Measurements from ENCODE around the gene LILRA2. TPM values are rescaled to one million over a fixed set of nuclear protein-coding genes. Genes with fewer than 3 reads are reported as not detected.

Gene LILRA2
- total and polyA plus RNA-seq, 2 of the 8 experiments (the other 6 are each of a cell fraction or from before 2014, with no cell fraction given): not detected

- peaks cover 68 to 95% of the 10 kb centered on the region in 2 experiments for H3K9me3 ChIP-seq (ENCODE audit: insufficient read depth in 2 of 2, low read depth in 1 of 2, low read length in 1 of 2)
- H3K9ac ChIP-seq (replicated peaks in 1 of 4; ENCODE audit: extremely low read depth in 1 of 4, low read depth in 3 of 4, low read length in 3 of 4): no peak overlapping the region
- H3K36me3 ChIP-seq (ENCODE audit: control insufficient read depth in 2 of 4, insufficient read depth in 4 of 4, low read length in 3 of 4): no peaks in the 10 kb centered on the region
- H3K4ac ChIP-seq (replicated peaks; ENCODE audit: insufficient read length, low read depth, low read length): no peak overlapping the region
- no peaks in the 10 kb centered on the region for H3K4me1 ChIP-seq (replicated peaks in 1 of 4; ENCODE audit: control insufficient read depth in 3 of 4, insufficient read depth in 4 of 4, low read length in 3 of 4)
- no peak overlapping the region for H4K91ac ChIP-seq (replicated peaks; ENCODE audit: insufficient read length, low read length)
- no peaks in the 10 kb centered on the region for H3K79me1 ChIP-seq (ENCODE audit: low read depth, low read length)
- FAIRE-seq: no peak
- H2BK12ac ChIP-seq (ENCODE audit: low read depth, low read length): no peak overlapping the region
- no peak overlapping the region for H2AK5ac ChIP-seq (ENCODE audit: low read depth, low read length)
- H4K8ac ChIP-seq (ENCODE audit: extremely low read depth, insufficient read depth, low read length): no peak overlapping the region
- no peak overlapping the region for H3K14ac ChIP-seq (ENCODE audit: insufficient read length)
- H3K79me2 ChIP-seq (ENCODE audit: control insufficient read depth in 1 of 2, insufficient read depth in 2 of 2, low read length in 2 of 2): no peaks in the 10 kb centered on the region
- H3K4me2 ChIP-seq (ENCODE audit: insufficient read depth in 1 of 2, low read depth in 2 of 2, low read length in 2 of 2): no peak overlapping the region
- H3K23ac ChIP-seq (ENCODE audit: insufficient read length): no peak overlapping the region
- 87% methylated on average over 5 of the region's 9 CpGs; no CpG with 5 or more reads in 1 of the 2 experiments for WGBS, 2 experiments (ENCODE audit: extremely low coverage in 1 of 2, insufficient coverage in 1 of 2, insufficient read length in 1 of 2, insufficient replicate concordance in 2 of 2, low coverage in 1 of 2, low lambda C conversion rate in 2 of 2, missing lambda C conversion rate in 1 of 2)
- H3K23me2 ChIP-seq (ENCODE audit: low read depth, low read length): no peaks in the 10 kb centered on the region
- no peak overlapping the region for H3K56ac ChIP-seq (replicated peaks; ENCODE audit: insufficient read length, low read depth, low read length)
- H4K20me1 ChIP-seq (replicated peaks in 1 of 2; ENCODE audit: control insufficient read depth in 1 of 2, insufficient read depth in 2 of 2, low read length in 2 of 2): no peaks in the 10 kb centered on the region
- TF ChIP-seq KDM4A (IDR thresholded peaks at IDR 0.05; ENCODE audit: low read depth, low read length, severe bottlenecking) (no peak), FOSL1 (IDR thresholded peaks at IDR 0.05; ENCODE audit: insufficient read depth, low read depth, low read length) (no peak), CBX8 (IDR thresholded peaks at IDR 0.05; ENCODE audit: borderline replicate concordance, low read depth, low read length) (no peak), CHD2 (IDR thresholded peaks at IDR 0.05; ENCODE audit: low read length) (no peak), YY1 (IDR thresholded peaks at IDR 0.05; ENCODE audit: low read depth, low read length) (no peak), RXRA (IDR thresholded peaks at IDR 0.05; ENCODE audit: insufficient read depth, low read depth, low read length) (no peak), TBP (IDR thresholded peaks at IDR 0.05; ENCODE audit: low read depth, low read length) (no peak), SIN3A (conservative IDR thresholded peaks at IDR 0.05 in 1 of 2, IDR thresholded peaks at IDR 0.05 in 1 of 2; ENCODE audit: low read depth in 1 of 2, low read length in 2 of 2) (no peak), ASH2L (IDR thresholded peaks at IDR 0.05; ENCODE audit: low read length) (no peak), POU5F1 (IDR thresholded peaks at IDR 0.05; ENCODE audit: low read depth, low read length) (no peak), EP300 (IDR thresholded peaks at IDR 0.05; ENCODE audit: borderline replicate concordance in 1 of 2, low read depth in 2 of 2, low read length in 2 of 2) (no peak), EZH2 (IDR thresholded peaks at IDR 0.05; ENCODE audit: low read depth, low read length, severe bottlenecking) (no peak), RAD21 (IDR thresholded peaks at IDR 0.05 in 1 of 2, conservative IDR thresholded peaks at IDR 0.05 in 1 of 2; ENCODE audit: low read depth in 2 of 2, low read length in 2 of 2) (no peak), KDM5A (IDR thresholded peaks at IDR 0.05; ENCODE audit: low read length) (no peak)
- H2BK15ac ChIP-seq (ENCODE audit: low read length): no peak overlapping the region
- no peak overlapping the region for H3K18ac ChIP-seq (ENCODE audit: extremely low read depth, low read length)
- no peak overlapping the region for H2BK5ac ChIP-seq (ENCODE audit: low read depth, low read length)
- H2AFZ ChIP-seq (ENCODE audit: low read length): no peak overlapping the region
- H2BK20ac ChIP-seq (ENCODE audit: low read length): no peak overlapping the region
- no peak for DNase-seq (ENCODE audit: low read depth in 1 of 2, low spot score in 2 of 2)
- no peak overlapping the region for H4K5ac ChIP-seq (ENCODE audit: insufficient read length, low read depth, low read length)
- POLR2A ChIA-PET (ENCODE audit: partially characterized antibody): no interaction called here
- no peak overlapping the region for H3K4me3 ChIP-seq (ENCODE audit: extremely low read depth in 1 of 4, insufficient read depth in 2 of 4, low read depth in 3 of 4, low read length in 4 of 4)
- CTCF ChIA-PET (ENCODE audit: partially characterized antibody): no interaction called here
- H3K27ac ChIP-seq (ENCODE audit: low read depth, low read length): no peak overlapping the region
- H3K27me3 ChIP-seq (replicated peaks in 1 of 4; ENCODE audit: control insufficient read depth in 3 of 4, extremely low read depth in 1 of 4, insufficient read depth in 3 of 4, low read length in 3 of 4): no peaks in the 10 kb centered on the region
- H2BK120ac ChIP-seq (replicated peaks; ENCODE audit: low read depth, low read length): no peak overlapping the region
These were observed 786 bp upstream of the LILRA2 start for GRCh38 chr19:54572696-54573311.

All from H1 (cell line).